DMS 273 treated with DMSO at 0.1 percent for 48 hours (cell line): ENCODE data around the gene PRKCE.

Experiments
- DNase-seq: peaks from one replicate; lab custom pipeline; 2025; lab: John Stamatoyannopoulos, UW

The PRKCE gene

GRCh38 chr2:45937990-45938389 is 286.5 kb downstream of the PRKCE start:
- DNase-seq = no peak

GRCh38 chr2:45938649-45939511 is 287.4 kb downstream of the PRKCE start:
- DNase-seq = peak; percentile 52

GRCh38 chr2:45941531-45942236 is 290.2 kb downstream of the PRKCE start:
- DNase-seq = no peak

- DNase-seq = no peak
These were observed 290.8 kb downstream of the PRKCE start for GRCh38 chr2:45942237-45942738.

- DNase-seq = no peak
These were observed 292.0 kb downstream of the PRKCE start for GRCh38 chr2:45943219-45944044.

GRCh38 chr2:45944074-45944473 is 292.6 kb downstream of the PRKCE start:
- DNase-seq = no peak

- no peak for DNase-seq
These were observed 293.8 kb downstream of the PRKCE start for GRCh38 chr2:45945302-45945717.

- no peak for DNase-seq
These were observed 294.5 kb downstream of the PRKCE start for GRCh38 chr2:45946023-45946422.

- DNase-seq = no peak
These were observed 299.1 kb downstream of the PRKCE start for GRCh38 chr2:45950606-45951005.

- no peak for DNase-seq
These were observed 299.7 kb downstream of the PRKCE start for GRCh38 chr2:45951025-45951727.

GRCh38 chr2:45952591-45952990 is 301.1 kb downstream of the PRKCE start:
- no peak for DNase-seq

GRCh38 chr2:45953376-45954027 is 302.0 kb downstream of the PRKCE start:
- DNase-seq = no peak

GRCh38 chr2:45954233-45954850 is 302.9 kb downstream of the PRKCE start:
- no peak for DNase-seq

GRCh38 chr2:45957533-45958227 is 306.2 kb downstream of the PRKCE start:
- DNase-seq = no peak

- DNase-seq = no peak
These were observed 308.8 kb downstream of the PRKCE start for GRCh38 chr2:45960057-45960863.

GRCh38 chr2:45962177-45962921 is 310.9 kb downstream of the PRKCE start:
- DNase-seq = no peak

- no peak for DNase-seq
These were observed 312.3 kb downstream of the PRKCE start for GRCh38 chr2:45963816-45964215.

GRCh38 chr2:45964223-45964841 is 312.9 kb downstream of the PRKCE start:
- DNase-seq = no peak
